GM19328 (cell line): ENCODE data around the gene ATP8A2.

Experiments
- ATAC-seq: cut with Tn5 transposase; IDR thresholded peaks from one replicate; pipeline ENCODE4 v1.9.1; 2021; ENCODE audit warnings: mild to moderate bottlenecking, moderate library complexity; ENCODE audit not compliant: unreplicated experiment

The ATP8A2 gene

DNA sequence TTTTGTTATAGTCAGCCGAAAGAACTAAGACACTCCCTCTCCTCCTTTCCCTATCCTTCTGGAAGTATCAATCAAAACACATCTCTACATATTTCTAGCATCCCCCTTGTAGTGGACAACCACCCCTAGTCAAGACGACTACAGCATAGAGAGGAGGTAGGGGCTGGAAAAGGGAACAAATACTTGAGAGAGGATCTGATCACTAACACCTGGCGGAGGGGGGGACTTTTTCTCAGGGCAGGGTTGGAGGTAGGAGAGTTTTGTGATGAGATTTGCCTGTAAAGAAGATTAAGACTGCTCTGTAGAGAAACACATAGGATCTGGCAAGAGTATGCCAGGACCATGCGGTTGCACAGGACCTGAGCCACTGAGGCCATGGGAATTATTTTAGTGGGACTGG is 471.9 kb downstream of the ATP8A2 start:
- no peak for ATAC-seq

- no peak for ATAC-seq
Measured at GRCh38 chr13:25844559-25845434, 473.0 kb downstream of the ATP8A2 start.

- ATAC-seq = no peak
Measured at GRCh38 chr13:25846222-25846984, 474.6 kb downstream of the ATP8A2 start.

DNA sequence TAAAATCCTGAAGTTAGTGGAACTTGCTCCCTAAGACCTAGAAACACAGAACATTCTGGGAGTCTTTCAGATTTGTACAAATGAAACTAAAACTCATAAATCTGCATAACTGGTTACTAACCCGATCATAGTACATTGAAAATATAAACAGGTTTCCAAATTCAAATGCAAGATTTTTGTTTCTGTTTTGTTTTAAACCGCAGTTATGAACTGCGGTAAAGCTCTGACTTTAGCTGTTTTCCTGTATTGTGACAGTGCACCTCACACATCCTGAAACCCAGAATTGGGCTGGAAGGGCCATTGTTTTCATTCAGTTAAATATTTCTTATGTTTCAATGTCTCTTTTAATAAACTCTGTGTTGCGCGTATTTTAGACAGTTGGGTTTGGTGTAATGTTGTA is 475.4 kb downstream of the ATP8A2 start:
- ATAC-seq = peak; percentile 64

- ATAC-seq = no peak
Measured at GRCh38 chr13:25847635-25848626, 476.2 kb downstream of the ATP8A2 start.

- no peak for ATAC-seq
Measured at GRCh38 chr13:25848812-25849745, 477.3 kb downstream of the ATP8A2 start.

- no peak for ATAC-seq
Measured at GRCh38 chr13:25857830-25858229, 486.1 kb downstream of the ATP8A2 start.

GRCh38 chr13:25859528-25859927 is 487.8 kb downstream of the ATP8A2 start:
- ATAC-seq = no peak

- ATAC-seq = no peak
Measured at GRCh38 chr13:25860265-25860664, 488.5 kb downstream of the ATP8A2 start.

- no peak for ATAC-seq
Measured at GRCh38 chr13:25860862-25861261, 489.1 kb downstream of the ATP8A2 start.

DNA sequence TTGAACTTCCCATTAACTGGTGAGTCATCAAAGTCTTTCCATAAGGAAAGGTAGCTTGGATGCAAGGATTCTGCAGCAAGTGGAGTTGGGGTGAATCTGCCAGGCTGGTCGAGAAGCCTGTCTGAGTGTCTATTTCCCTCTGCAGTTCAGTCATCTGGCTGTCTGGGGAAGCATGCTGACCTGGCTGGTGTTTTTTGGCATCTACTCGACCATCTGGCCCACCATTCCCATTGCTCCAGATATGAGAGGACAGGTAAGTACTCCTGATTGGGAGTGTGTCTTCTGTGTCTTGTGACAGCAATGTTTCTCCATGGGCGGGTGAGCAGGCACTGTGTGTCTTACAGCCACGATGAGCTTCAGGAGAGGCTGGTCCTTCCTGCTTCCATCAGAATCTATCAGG is 490.4 kb downstream of the ATP8A2 start:
- ATAC-seq = no peak

DNA sequence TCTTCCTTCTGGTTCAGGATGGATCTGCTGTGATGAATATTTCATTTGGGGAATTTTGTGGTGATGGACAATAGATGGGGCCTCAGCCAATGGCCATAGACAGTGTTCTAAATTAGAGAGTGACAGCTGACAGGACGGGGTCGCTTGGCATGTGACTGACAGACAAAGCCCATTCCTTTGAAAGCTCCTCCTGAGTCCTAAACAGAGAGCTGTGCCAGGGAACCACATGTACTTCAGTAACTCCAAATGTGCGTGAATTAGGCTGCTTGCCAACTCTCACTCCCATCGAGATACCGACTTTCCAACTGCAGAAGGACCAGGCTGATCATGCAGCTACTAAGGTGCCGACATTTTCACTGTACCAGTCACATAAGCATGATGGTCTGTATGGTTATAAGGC is 492.3 kb downstream of the ATP8A2 start:
- no peak for ATAC-seq

DNA sequence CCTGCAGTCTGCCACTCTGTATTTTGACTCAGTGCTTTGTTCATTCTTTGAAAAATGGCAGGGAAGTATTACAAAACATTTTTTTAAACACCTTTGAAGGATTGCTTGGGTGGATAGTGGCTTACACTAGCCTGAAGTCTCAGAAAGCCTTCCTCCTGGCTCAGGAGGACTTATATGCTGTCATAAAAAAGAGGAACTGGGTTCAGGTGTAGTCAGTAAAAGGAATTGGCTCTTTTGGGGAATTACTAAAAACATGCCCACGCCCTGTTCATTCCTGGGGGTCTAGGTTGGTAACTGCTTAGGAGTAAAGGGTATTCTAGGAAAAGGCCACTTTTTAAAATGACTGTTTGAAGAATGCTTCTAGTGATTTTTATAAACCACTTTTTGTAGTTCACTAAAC is 493.2 kb downstream of the ATP8A2 start:
- no peak for ATAC-seq

GRCh38 chr13:25865391-25865790 is 493.6 kb downstream of the ATP8A2 start:
- ATAC-seq = no peak

DNA sequence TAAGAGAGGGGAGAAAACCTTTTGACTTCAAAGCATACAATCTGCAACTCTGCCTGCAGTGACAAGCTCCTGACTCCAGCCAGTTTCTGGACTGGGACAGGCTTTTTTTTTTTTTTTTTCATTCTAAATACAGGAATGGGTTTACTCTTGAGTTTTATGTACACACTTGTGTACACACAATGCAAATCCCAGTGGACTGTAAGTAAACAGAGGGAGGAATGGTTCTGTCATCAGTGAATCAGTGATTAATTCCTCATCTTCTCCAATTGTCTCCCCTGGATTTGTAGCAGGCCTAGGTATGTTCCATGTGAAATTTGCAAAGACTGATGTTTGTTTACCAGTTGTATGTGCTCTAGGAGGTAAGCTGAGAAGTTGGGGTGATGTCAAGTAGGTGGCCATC is 495.3 kb downstream of the ATP8A2 start:
- ATAC-seq = no peak

DNA sequence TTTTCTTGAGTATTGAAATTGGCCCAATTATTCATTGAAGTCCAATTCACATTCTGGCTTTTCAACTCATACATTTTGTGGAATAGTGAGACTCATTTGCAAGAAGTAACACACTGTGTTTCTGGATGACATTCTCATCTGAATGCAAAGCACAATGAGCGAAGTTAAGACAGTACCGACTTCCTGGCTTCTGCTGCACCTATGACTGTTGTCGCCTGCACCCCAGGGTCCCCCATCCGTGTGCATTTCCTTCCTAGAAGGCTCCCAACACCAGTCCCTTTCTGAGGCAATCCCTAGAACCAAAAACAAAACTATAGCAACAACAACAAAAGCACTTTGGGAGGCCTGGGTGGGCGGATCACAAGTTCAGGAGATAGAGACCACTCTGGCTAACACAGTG is 496.7 kb downstream of the ATP8A2 start:
- no peak for ATAC-seq

- no peak for ATAC-seq
Measured at GRCh38 chr13:25869941-25870340, 498.2 kb downstream of the ATP8A2 start.

GRCh38 chr13:25871389-25872125 is 499.8 kb downstream of the ATP8A2 start:
- no peak for ATAC-seq
